Measurements from ENCODE around the gene HS1BP3.

The HS1BP3 gene

DNA sequence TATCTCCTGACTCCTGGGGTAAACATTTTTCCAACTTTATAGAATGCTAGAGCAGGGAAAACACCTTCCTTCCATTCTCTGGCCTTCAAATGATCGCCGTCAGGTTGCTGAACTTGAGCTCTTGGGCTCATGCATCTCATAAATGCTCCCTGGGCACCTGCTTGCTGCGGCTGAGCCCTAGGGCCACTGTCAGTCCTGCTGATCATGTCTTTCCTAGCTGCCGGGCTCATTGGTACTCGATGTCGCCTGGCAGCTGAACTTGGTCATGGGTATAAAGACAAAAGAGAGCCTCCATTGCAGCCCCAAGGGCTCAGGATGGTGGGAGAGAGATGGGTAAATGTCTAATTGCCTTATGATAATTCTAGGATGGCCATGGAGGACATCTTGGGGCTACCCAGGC, 80.6 kb downstream of the HS1BP3 start:
- no peak for DNase-seq (ENCODE audit: low read depth)

DNA sequence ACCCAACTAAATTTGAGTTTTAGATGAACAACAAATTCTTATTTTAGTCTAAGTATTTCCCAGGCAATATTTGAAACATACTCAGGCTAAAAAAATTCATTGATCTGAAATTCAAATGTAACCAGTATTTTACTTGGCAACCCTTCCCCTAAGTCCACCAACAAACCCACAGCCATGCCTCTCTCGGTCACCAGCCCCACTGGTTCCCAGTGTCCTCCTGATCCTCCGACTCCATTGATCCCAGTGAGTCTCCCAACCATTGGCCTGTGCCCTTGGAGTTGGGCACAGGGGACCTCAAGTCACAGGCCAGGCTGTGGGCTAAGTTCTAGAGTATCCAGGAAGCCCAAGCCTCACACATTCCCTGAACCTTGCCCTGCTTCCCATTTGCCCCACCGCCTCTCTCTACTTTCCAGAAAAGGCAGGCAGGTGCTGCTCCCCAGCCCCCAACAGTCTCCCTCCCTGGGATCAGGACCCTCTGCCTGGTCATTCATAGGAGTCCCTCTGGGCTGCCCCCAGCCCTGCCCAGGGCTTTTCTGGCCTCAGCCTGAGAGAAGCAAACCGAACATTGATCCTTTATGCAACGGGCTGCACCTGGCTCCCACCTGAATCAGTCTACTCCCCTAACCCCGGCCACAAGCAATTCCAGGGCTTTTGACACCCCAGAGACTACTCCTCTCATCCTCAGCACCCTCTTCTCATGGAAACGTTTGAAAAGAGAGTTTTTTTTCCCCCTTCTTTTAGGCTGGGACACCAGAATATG, 81.3 kb downstream of the HS1BP3 start:
- no peak for DNase-seq (ENCODE audit: low read depth)

DNA sequence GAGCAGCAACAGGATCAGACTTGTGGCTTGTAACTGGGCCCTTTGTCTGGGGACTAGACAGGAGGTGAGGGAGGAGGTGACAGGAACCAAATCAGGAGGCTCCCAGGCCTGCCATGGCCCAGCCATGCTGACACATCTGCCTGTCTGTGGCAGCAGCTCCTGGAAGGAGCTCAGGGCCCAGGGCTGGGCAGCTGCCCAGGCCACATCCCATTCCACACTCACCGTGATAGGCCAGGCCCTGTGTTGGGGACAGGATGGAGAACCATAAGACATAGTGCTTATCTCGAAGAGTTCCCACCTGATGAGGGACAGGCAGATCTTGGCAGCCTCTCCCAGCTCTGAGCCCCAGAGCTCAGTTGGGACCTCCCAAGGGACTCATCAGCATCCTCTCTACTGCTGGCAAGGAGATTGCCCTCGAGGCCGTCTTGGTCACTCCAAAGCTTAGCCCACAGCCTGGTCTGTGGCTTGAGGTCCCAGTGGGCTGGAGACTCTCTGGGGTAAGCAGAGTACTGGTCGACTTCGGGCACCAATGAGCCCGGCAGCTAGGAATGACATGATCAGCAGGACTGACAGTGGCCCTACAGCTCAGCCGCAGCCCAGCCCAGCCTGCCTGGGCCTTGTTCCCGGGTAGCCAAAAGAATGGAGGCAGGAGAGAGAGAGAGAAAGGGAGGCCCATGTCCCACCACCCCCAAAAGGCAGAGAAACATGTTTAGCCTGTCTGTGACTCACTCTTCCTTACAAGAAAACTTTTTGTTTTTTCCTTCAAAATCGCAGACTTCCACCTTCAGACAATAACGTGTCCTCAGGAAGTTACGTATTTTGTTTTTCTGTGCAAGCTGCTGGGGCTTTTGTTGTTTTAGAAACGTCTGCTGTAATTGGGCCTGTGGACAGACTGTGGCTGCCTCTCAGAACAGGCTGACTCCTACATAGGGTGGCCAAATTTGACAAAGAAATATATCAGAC, 82.1 kb downstream of the HS1BP3 start:
- DNase-seq (ENCODE audit: low read depth): no peak

DNA sequence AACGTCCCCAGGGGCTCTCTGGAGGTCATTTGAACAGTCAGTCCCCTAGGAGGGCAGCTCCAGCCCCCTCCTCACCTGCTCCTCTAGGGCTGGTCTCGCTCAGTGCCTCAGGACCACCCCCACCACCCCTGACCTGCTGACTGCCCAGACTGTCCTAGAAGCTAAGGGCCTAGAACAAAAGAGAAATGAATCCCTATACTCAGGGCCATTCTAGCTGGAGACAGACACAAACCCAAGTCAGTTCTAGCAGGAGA, 83.0 kb downstream of the HS1BP3 start:
- DNase-seq (ENCODE audit: low read depth): no peak

Measured in activated T-cell treated with anti-CD3 and anti-CD28 coated beads for 48 hours (primary cell).